IMR-90 (cell line): ENCODE measurements around the gene ADGRG4. TPM values are rescaled to one million over a fixed set of nuclear protein-coding genes. Genes with fewer than 3 reads are reported as not detected.

Experiments
- ATAC-seq: fragments of 200-7000 bp; cut with Tn5 transposase; 2 replicates; pipeline ENCODE4 v1.9.1; 2020; ENCODE audit warnings: low read depth, mild to moderate bottlenecking, moderate library complexity
- BruUV-seq: library from RNA; stranded (reverse); fragments of 400-500 nt; replicated peaks from 2 replicates; lab custom pipeline; 2021; lab: Mats Ljungman, UMichigan
- CTCF ChIA-PET: fragments of 300-600 bp; formaldehyde crosslinking; extraction: SDS; loops from one replicate; lab custom pipeline; 2021; ENCODE audit warnings: antibody characterized with exemption; lab: Yijun Ruan, JAX
- POLR2A ChIA-PET: fragments of 300-600 bp; sonication (Branson Sonifier 250); formaldehyde crosslinking; loops from one replicate; lab custom pipeline; 2022; ENCODE audit warnings: antibody characterized with exemption; ENCODE audit not compliant: unreplicated experiment; lab: Charles Lee
- DNase-seq: peaks from one replicate; pipeline ENCODE4 v3.0.0; 2013
- H2AFZ ChIP-seq: replicated peaks from 2 replicates; pipeline ENCODE3; 2013; ENCODE audit warnings: low read length, mild to moderate bottlenecking; ENCODE audit not compliant: poor library complexity
- H2AK5ac ChIP-seq: 2 replicates; pipeline ENCODE4 v1.6.1; 2013; ENCODE audit warnings: low read depth, low read length, inconsistent platforms
- H2AK9ac ChIP-seq: replicated peaks from 2 replicates; pipeline ENCODE3; 2013; ENCODE audit warnings: mild to moderate bottlenecking, low read depth, low read length, moderate library complexity; ENCODE audit not compliant: poor library complexity
- H2BK120ac ChIP-seq: 2 replicates; pipeline ENCODE4 v1.6.1; 2013; ENCODE audit warnings: low read depth, low read length, inconsistent platforms
- H2BK15ac ChIP-seq: 3 replicates; pipeline ENCODE4 v1.6.1; 2013; ENCODE audit warnings: low read depth, low read length, inconsistent platforms
- H2BK20ac ChIP-seq: 2 replicates; pipeline ENCODE4 v1.6.1; 2013; ENCODE audit warnings: low read depth, mild to moderate bottlenecking, inconsistent platforms, low read length, moderate library complexity
- H2BK5ac ChIP-seq: 2 replicates; pipeline ENCODE4 v1.6.1; 2013; ENCODE audit warnings: mild to moderate bottlenecking, low read depth, low read length, inconsistent platforms; ENCODE audit not compliant: poor library complexity, severe bottlenecking
- H3K14ac ChIP-seq: replicated peaks from 2 replicates; pipeline ENCODE4 v1.6.1; 2013; ENCODE audit warnings: low read depth, low read length, inconsistent platforms
- H3K18ac ChIP-seq: 2 replicates; pipeline ENCODE4 v1.6.1; 2013; ENCODE audit warnings: low read depth, low read length, control low read depth
- H3K23ac ChIP-seq: 2 replicates; pipeline ENCODE4 v1.6.1; 2013; ENCODE audit warnings: low read depth, low read length, inconsistent platforms
- H3K27ac ChIP-seq: 2 replicates; pipeline ENCODE4 v1.5.1; 2013; ENCODE audit warnings: mild to moderate bottlenecking, control low read depth, low read length; ENCODE audit not compliant: insufficient read depth
- H3K27me3 ChIP-seq: 2 replicates; pipeline ENCODE4 v1.6.1; 2013; ENCODE audit warnings: low read length; ENCODE audit not compliant: control insufficient read depth, insufficient read depth
- H3K36me3 ChIP-seq: 2 replicates; pipeline ENCODE4 v1.6.1; 2013; ENCODE audit warnings: low read length, mixed read lengths; ENCODE audit not compliant: control insufficient read depth, insufficient read depth
- H3K4ac ChIP-seq: 2 replicates; pipeline ENCODE4 v1.6.1; 2013; ENCODE audit warnings: low read depth, low read length, inconsistent platforms
- H3K4me1 ChIP-seq: 2 replicates; pipeline ENCODE4 v1.6.1; 2013; ENCODE audit warnings: low read length, mixed read lengths; ENCODE audit not compliant: control insufficient read depth, insufficient read depth
- H3K4me2 ChIP-seq: 2 replicates; pipeline ENCODE4 v1.6.1; 2013; ENCODE audit warnings: low read depth, mild to moderate bottlenecking, control low read depth, low read length, moderate library complexity
- H3K4me3 ChIP-seq: 2 replicates; pipeline ENCODE4 v1.5.1; 2013; ENCODE audit warnings: low read depth, mild to moderate bottlenecking, control low read depth, low read length, moderate library complexity; ENCODE audit not compliant: insufficient read depth
- H3K56ac ChIP-seq: 2 replicates; pipeline ENCODE4 v1.6.1; 2013; ENCODE audit warnings: low read length, inconsistent platforms; ENCODE audit not compliant: insufficient read depth; ENCODE audit errors: extremely low read depth
- H3K79me1 ChIP-seq, 2 experiments: 2 replicates each; pipeline ENCODE4 v1.6.1; 2013; ENCODE audit warnings: low read length in 2 of 2, inconsistent platforms in 1 of 2, low read depth in 1 of 2
- H3K9ac ChIP-seq: 2 replicates; pipeline ENCODE4 v1.6.1; 2013; ENCODE audit warnings: low read depth, low read length, control low read depth
- H3K9me1 ChIP-seq: 2 replicates; pipeline ENCODE4 v1.6.1; 2013; ENCODE audit warnings: low read length, inconsistent platforms; ENCODE audit not compliant: insufficient read depth
- H3K9me3 ChIP-seq: 2 replicates; pipeline ENCODE4 v1.6.1; 2013; ENCODE audit warnings: low read length; ENCODE audit not compliant: control insufficient read depth, insufficient read depth
- H4K20me1 ChIP-seq: 2 replicates; pipeline ENCODE4 v1.6.1; 2013; ENCODE audit warnings: low read length, inconsistent platforms; ENCODE audit not compliant: insufficient read depth
- H4K5ac ChIP-seq: 2 replicates; pipeline ENCODE4 v1.6.1; 2013; ENCODE audit warnings: mild to moderate bottlenecking, low read depth, low read length, control low read depth
- H4K8ac ChIP-seq, 2 experiments: 2 replicates each; pipeline ENCODE4 v1.6.1; 2013; ENCODE audit warnings: low read depth in 2 of 2, low read length in 2 of 2, control low read depth in 1 of 2, inconsistent platforms in 1 of 2
- H4K91ac ChIP-seq: 2 replicates; pipeline ENCODE4 v1.6.1; 2013; ENCODE audit warnings: low read depth, low read length, inconsistent platforms; ENCODE audit not compliant: insufficient read depth
- MAZ ChIP-seq: IDR thresholded peaks from 2 replicates; pipeline ENCODE4 v1.6.1; 2012; ENCODE audit warnings: low read depth, mild to moderate bottlenecking, low read length, improper control_type of control experiment, moderate library complexity, borderline replicate concordance
- MXI1 ChIP-seq: IDR thresholded peaks from 2 replicates; pipeline ENCODE4 v1.6.1; 2012; ENCODE audit warnings: low read depth, mild to moderate bottlenecking, low read length, moderate library complexity, borderline replicate concordance
- POLR2A ChIP-seq: IDR thresholded peaks from 2 replicates; pipeline ENCODE4 v1.6.1; 2012; ENCODE audit warnings: mild to moderate bottlenecking, low read depth, low read length
- RAD21 ChIP-seq: IDR thresholded peaks from 2 replicates; pipeline ENCODE4 v1.6.1; 2012; ENCODE audit warnings: low read length, improper control_type of control experiment
- SMC3 ChIP-seq: fragments of 150-350 bp; IDR thresholded peaks from 2 replicates; pipeline ENCODE4 v1.6.1; 2016; ENCODE audit warnings: low read depth, mild to moderate bottlenecking, antibody characterized with exemption, low read length, moderate library complexity
- WGBS, 2 experiments: methylation state at CpG; one replicate each; pipeline versions ENCODE4 v1.1.5 to v1.1.7; 2013; ENCODE audit warnings: missing lambda C conversion rate in 2 of 2; ENCODE audit not compliant: insufficient read length in 1 of 2; ENCODE audit errors: extremely low coverage in 2 of 2; 5-methylcytosine and 5-hydroxymethylcytosine counted together
- dilution Hi-C: fragments of 300-500 bp; cut with HindIII; formaldehyde crosslinking; loops from one replicate; pipeline ENCODE4 v1.14.3; 2018; ENCODE audit warnings: low sequenced_read_pairs; ENCODE audit not compliant: unreplicated experiment
- in situ Hi-C: fragments of 300-500 bp; cut with MboI; formaldehyde crosslinking; loops from 3 replicates; pipeline ENCODE4 v1.14.3; 2019; ENCODE audit warnings: low sequenced_read_pairs, inconsistent platforms, mixed read lengths
- intact Hi-C: fragments of 100-400 bp; cut with micrococcal nuclease; formaldehyde crosslinking; loops from 2 replicates; pipeline ENCODE4 v1.10.0; 2022
- polyA plus RNA-seq, 3 experiments: library from polyadenylated mRNA; depleted of rRNA; stranded (reverse); fragments of >200 nt; gene quantifications; 2 replicates each; pipeline ENCODE4 v1.2.3, GENCODE V29; 2012; ENCODE audit warnings: low replicate concordance in 1 of 3
- total RNA-seq: library from RNA; depleted of rRNA; stranded (reverse); fragments of >200 nt; gene quantifications from 2 replicates; pipeline ENCODE4 v1.2.3, GENCODE V29; 2012
- TF ChIP-seq, protein P1 (sequence below): fragments of 150-350 bp; IDR thresholded peaks from 2 replicates; pipeline ENCODE4 v1.6.1; 2016; ENCODE audit warnings: low read depth, mild to moderate bottlenecking, low read length, moderate library complexity, borderline replicate concordance
- TF ChIP-seq, protein P2 (sequence below): conservative IDR thresholded peaks from 2 replicates; pipeline ENCODE4 v1.5.1; 2012; ENCODE audit warnings: mild to moderate bottlenecking, low read depth, low read length, improper control_type of control experiment

ADGRG4 gene
- total and polyA plus RNA-seq, 2 of the 4 experiments (the other 2 are of a cell fraction) = under 0.01 TPM; not detected in 1

DNA sequence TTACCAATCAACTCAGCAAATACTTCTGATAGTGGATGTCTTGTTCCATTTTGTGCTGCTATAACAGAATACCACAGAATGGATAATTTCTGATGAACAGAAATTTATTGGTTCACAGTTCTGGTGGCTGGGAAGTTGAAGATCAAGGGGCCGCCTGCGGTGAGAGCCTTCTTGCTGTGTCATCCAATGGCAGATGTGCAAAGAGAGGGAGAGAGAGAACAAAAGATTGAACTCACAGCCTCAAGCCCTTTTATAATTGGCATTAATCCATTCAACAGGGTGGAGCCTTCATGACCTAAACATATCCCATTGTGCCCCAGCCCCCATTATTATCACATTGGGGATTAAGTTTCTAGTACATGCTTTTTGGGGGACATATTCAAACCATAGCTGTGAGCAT lies 86.1 kb downstream of the ADGRG4 start:
- H2AFZ ChIP-seq = no peak overlapping the region
- no peak overlapping the region for H4K91ac ChIP-seq
- H3K27ac ChIP-seq = no peak overlapping the region
- DNase-seq (no peak), ATAC-seq (no peak)
- ChIA-PET CTCF (no interaction called here), POLR2A (no interaction called here)
- H4K5ac ChIP-seq = no peak overlapping the region
- no peak overlapping the region for H3K9ac ChIP-seq
- intact Hi-C loops (no loop called here), in situ Hi-C loops (no loop called here), dilution Hi-C loops (no loop called here)
- no peak overlapping the region for H2AK5ac ChIP-seq
- no peak overlapping the region for H2BK20ac ChIP-seq
- H3K9me1 ChIP-seq = no peaks in the 10 kb centered on the region
- no peaks in the 10 kb centered on the region for H3K36me3 ChIP-seq
- H4K20me1 ChIP-seq = no peaks in the 10 kb centered on the region
- BruUV-seq = no TSS peak
- no peak overlapping the region for H2BK5ac ChIP-seq
- H3K4me1 ChIP-seq = no peaks in the 10 kb centered on the region
- no peak overlapping the region for H3K4me3 ChIP-seq
- H3K4ac ChIP-seq = no peak overlapping the region
- no peak for TF ChIP-seq POLR2A
- TF ChIP-seq, protein P1, sequence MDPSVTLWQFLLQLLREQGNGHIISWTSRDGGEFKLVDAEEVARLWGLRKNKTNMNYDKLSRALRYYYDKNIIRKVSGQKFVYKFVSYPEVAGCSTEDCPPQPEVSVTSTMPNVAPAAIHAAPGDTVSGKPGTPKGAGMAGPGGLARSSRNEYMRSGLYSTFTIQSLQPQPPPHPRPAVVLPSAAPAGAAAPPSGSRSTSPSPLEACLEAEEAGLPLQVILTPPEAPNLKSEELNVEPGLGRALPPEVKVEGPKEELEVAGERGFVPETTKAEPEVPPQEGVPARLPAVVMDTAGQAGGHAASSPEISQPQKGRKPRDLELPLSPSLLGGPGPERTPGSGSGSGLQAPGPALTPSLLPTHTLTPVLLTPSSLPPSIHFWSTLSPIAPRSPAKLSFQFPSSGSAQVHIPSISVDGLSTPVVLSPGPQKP = no peak
- TF ChIP-seq RAD21 = no peak
- no peak for TF ChIP-seq SMC3
- TF ChIP-seq MAZ = no peak
- no peak for TF ChIP-seq MXI1
- TF ChIP-seq, protein P2, sequence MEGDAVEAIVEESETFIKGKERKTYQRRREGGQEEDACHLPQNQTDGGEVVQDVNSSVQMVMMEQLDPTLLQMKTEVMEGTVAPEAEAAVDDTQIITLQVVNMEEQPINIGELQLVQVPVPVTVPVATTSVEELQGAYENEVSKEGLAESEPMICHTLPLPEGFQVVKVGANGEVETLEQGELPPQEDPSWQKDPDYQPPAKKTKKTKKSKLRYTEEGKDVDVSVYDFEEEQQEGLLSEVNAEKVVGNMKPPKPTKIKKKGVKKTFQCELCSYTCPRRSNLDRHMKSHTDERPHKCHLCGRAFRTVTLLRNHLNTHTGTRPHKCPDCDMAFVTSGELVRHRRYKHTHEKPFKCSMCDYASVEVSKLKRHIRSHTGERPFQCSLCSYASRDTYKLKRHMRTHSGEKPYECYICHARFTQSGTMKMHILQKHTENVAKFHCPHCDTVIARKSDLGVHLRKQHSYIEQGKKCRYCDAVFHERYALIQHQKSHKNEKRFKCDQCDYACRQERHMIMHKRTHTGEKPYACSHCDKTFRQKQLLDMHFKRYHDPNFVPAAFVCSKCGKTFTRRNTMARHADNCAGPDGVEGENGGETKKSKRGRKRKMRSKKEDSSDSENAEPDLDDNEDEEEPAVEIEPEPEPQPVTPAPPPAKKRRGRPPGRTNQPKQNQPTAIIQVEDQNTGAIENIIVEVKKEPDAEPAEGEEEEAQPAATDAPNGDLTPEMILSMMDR = no peak
- no peak overlapping the region for H2AK9ac ChIP-seq
- WGBS, 2 experiments = no CpG with 5 or more reads among the region's 2 CpGs
- no peak overlapping the region for H3K56ac ChIP-seq
- H3K9me3 ChIP-seq = no peaks in the 10 kb centered on the region
- H3K14ac ChIP-seq = no peak overlapping the region
- H3K27me3 ChIP-seq = peaks cover 4% of the 10 kb centered on the region; the same call in 1 of the 2 replicates
- no peaks in the 10 kb centered on the region for H3K79me1 ChIP-seq
- no peak overlapping the region for H3K23ac ChIP-seq
- H2BK120ac ChIP-seq = no peak overlapping the region
- H3K4me2 ChIP-seq = no peak overlapping the region
- no peak overlapping the region for H4K8ac ChIP-seq
- no peak overlapping the region for H3K18ac ChIP-seq
- H2BK15ac ChIP-seq = no peak overlapping the region
